NCI-H345 treated with DMSO at 0.1 percent for 48 hours (cell line): Measurements from ENCODE around the gene CACNA1D.

Experiments
- DNase-seq: peaks from one replicate; lab custom pipeline; 2025; ENCODE audit not compliant: unreplicated experiment; lab: John Stamatoyannopoulos, UW

The CACNA1D gene

DNA sequence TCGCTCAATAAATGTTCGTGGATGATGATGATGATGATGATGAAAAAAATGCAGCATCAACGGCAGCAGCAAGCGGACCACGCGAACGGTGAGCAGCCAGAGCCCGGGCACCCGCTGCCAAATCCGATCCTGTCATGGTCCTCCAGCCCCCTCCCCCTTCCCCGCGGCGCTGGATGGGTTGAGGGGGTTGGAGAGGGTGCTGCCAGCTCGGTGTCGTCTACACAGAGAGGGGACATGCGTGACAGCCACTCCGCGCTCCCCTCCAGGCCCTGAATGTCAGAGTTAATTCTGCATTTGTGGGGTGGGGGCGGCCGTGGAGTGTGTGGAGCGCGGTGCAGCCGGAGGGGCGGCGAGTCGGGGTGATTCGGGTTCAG, 722 bp downstream of the CACNA1D start:
- DNase-seq = no peak

DNA sequence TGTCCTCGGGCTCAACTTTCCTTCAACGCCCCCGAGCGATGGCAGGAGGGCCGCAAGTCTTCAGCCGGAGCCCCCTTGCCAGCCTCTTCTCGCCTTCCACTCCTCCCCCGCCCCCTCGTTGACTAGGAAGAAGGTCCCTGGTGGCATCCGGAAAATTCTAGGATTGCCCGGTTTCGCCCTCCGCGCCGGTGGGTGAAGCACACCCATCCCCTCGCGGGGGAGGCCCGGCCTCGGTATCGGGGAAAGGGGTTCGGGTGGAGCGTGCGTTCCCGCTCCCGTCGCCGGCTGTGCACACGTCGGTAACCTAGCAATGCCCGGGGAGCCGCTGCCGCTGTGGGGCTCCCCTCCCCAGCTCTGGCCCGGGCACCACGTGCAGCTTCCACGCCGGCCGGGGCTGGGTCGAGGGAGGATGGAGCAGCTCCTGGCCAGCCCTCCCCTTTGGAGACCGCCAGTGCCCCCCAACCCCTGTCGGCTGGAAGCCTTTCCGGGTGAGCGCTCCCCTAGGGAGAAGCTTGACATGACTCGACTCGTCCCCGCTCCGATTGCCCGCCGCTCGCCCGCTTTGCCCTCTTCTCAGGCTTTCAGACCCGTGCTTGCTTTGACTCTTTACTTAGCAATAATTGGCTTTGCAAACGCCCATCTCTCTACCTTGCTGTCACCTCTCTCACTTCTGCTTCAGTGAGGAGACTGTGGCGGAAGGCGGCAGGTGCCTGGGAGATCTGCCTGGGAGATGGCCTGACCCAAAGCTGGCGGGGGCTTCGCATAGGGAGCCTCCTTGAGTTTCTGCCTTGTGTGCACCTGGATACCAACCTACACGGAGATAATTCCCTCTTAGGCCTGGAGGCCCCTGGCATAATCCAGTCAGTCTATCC, 1.3 kb downstream of the CACNA1D start:
- peak; percentile 22 for DNase-seq

DNA sequence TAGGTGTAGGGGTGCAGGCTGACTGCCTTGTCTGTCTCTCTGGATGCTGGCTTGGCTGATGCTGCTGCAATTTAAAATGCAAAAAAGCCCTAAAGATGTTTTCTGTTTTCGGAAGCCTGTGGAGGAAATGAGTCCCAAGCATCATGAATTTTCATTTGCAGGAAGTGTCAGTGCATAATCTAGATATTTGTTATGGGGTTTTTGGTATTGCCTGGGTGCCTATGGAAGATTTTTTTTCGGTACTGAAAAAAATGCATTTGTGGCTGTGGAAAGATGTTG, 1.9 kb downstream of the CACNA1D start:
- no peak for DNase-seq

DNA sequence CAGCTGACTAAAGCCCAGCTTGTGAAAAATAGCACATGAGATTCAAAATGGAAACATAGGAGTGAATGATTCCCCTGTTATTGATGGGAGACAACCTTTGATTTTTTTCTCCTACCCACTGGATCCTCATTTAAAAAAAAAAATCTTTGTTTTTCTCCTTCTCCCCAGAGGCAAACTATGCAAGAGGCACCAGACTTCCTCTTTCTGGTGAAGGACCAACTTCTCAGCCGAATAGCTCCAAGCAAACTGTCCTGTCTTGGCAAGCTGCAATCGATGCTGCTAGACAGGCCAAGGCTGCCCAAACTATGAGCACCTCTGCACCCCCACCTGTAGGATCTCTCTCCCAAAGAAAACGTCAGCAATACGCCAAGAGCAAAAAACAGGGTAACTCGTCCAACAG, 2.6 kb downstream of the CACNA1D start:
- no peak for DNase-seq

DNA sequence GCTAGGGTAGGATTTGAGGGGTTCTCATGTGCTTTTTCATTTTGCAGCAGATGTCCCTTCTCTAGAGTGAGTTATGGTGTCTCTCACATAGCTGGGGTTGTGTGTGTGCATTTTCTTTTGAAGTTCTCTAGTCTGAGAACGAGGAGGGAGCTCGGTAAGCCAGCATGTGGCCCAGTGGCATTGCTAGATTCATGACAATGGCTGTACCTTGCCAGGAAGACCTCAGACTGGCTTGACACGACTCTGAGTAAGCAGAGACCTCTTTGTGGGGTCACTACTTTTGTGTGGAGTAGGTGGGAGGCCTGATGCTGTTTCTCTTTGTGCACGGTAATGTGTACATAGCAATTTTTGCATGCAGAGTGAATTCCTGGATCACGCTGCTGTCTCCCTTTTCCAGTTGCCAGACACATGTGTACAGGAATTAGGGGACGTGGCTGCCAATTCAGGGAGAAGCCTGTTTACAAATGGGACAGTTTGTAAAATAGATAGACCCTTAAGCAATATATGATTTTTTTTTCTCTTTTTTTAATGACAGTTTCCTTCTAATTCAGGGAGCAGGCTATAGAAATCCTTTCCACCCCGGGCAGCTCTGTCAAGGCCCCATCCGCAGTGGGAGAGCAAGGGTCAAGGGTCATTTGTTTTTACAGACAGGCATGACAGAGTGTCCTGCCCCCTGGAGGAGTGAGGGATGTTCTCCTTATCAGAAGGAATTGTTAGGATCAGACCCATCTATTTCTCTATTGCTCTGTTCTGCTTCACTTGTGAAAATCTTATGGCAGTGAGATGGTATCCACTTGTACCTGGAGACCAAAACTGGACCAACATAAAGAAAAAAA, 4.6 kb downstream of the CACNA1D start:
- DNase-seq = no peak

DNA sequence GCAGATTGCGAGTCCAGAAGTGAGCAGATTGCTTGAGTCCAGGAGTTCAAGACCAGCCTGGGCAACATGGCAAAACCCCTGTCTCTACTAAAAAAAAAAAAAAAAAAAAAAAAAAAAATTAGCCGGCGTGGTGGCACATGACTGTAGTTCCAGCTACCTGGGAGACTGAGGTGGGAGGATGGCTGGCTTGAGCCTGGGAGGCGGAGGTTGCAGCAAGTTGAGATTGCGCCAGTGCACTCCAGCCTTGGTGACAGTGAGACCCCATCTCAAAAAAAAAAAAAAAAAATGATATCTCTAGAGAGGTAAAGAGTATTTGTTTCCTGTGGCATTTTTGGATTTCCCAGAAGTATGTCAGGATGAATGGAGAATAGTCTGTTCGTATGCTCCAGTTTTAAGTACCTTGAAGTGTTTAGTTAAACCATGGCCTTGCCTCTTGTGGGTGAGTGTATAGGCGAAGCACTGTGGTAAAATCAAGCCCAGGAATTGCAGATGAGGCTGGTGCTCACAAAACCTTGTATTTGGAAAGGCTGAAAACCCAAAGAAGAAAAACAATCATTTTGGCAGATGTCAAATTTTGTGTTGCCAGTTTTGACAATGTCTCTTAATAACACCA, 5.9 kb downstream of the CACNA1D start:
- DNase-seq = no peak

DNA sequence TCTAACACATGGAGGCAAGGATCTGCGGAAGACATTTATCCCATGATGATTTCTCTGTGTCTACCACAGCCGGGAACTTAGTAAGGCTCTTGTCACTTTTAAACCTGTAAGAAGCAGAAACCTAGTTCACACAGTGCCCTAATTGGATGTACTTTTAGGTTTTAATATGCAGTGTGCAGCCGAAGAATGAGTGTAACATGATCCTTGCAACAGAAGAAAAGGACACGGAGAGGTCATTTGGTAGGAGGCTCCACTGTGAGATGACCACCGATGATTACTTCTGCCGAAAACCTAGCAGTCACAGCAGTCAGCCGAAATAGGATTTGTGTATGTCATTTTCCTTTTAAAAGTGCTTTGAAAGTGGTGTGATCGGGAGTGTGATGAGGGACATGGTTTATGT, 6.8 kb downstream of the CACNA1D start:
- no peak for DNase-seq

DNA sequence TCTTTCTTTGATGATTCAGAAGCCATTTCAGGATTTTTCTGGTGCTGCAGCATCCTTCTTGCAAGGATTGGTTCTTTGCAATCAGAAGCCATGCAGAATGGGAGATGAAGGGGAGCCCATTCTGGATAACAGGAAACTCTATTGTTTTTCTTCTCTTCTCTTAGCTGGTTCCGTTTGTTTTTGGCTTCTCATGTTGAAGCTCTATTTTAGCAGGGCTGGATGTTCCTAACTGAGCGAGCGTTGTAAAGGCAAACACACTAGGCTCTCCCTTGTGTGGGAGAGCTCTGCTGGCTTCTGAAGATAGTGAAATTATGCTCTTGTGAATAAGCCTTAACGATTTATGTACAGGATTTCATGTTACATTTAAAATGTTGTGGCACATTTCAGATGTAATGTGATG, 8.3 kb downstream of the CACNA1D start:
- DNase-seq = no peak

DNA sequence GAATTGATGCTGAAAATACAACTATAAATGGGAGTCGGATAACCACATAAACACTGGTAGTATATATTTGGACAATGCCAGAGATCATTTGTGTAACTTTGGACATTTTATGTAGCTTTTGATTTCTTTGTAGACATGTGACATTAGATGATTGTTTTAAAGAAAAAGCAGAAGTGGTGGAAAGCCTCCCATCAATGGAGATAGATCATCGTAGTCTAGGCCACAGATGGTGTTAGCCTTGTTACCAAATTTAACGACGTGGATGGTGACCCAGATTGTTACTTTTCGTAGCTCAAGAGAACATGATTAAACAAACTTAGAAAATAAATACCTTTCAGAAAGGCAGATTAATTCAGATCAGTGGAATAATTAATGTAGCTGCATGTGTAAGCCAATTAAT, 8.8 kb downstream of the CACNA1D start:
- no peak for DNase-seq

DNA sequence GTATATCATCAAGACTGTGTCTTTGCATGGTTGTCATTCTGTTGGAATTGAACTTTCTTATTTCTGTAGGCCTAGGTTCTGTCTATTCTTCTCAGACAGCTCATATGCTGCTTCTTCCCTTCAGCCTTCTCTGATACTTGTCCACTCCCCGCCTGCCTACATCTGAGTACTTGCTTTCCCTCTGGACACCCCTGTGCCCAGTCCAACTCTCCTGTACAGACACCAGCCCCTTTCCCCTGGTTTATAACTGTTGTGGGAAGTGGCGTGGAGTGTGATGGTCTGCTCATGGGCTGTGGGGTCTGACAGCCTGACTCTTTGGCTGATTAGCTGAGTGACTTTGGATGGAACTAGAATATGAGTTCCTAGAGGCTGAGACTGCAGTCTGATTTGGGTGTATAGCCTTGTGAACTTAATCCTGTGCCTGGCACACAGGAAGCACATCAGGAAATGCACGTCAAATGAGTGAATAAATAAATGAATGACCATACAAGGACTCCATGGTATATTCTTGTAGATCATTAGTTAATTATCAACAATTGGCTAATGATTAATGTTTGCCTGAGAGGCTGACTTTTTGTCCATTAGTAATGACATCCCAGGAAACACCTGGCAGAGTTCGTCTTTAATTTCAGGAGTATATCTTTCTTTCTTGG, 11.8 kb downstream of the CACNA1D start:
- no peak for DNase-seq

DNA sequence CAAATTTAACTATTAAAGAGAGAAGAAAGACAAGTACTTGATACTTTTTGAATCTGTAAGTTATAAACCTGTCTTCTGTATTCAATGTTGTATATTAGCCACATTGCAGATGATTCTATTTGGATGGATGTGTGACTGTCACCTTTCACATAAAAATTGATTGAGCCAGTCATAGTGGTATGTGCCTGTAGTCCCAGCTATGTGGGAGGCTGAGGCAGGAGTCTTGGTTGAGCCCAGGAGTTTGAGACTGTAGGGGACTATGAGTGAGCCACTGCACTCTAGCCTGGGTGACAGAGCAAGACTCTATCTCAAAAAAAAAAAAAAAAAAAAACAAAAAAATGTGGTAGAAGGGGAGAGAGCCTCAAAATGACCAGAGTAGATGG, 12.3 kb downstream of the CACNA1D start:
- no peak for DNase-seq

DNA sequence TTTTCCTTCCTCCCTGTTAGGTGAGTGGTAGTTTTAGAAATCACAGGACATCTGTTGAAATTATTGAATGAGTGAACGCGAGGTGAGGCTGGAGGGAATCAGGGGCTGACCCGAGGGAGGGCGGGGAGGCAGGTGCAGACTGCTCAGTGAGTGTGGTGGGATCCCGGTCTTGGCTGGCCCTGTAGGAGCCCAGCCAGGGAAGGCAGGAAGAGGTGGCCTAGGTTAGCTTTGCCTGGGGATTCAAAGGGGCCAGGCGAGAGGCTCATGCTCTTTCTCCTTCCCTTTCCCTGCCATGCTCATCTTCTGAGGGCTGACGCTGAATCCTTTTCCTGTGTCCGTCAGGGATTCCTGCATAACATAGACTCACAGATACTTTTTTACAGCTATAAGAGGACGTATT, 15.1 kb downstream of the CACNA1D start:
- no peak for DNase-seq

DNA sequence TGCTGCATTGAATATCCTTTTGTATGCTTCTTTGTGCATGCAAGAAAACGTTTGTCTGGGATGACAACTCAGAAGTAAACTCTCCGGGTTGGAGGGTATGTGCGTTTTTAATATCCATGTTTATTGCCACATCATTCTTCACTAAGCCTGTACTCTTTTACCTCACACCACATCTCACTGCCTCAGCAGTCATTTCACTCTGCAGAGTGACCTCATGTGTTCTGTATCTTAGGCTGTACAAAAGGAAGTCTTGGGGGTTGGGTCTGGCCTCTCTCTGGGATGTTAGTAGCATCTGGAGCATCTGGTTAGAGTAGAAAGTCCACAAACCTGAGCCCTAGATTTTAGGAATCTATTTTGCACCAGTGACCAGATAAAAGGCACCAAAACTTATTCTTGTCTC, 16.1 kb downstream of the CACNA1D start:
- DNase-seq = no peak

DNA sequence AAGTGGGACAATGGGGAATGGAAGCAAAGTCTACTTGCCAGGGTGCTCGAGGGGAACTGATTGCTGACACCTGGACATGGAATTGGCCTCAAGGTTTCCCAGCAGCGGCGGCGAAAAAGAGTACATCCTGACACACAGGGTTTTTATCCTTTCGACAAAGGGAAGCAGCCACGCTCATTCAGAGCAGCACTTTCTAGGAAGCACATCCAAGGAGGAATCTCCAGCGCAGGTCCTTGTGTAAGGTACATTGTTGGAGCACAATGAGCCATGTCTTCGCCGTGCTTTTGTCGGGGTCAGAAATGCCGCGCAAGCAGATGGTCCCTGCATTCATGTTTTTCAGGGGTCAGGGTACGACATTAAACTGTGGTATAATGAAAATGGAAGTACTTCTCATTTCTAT, 16.8 kb downstream of the CACNA1D start:
- DNase-seq = no peak

DNA sequence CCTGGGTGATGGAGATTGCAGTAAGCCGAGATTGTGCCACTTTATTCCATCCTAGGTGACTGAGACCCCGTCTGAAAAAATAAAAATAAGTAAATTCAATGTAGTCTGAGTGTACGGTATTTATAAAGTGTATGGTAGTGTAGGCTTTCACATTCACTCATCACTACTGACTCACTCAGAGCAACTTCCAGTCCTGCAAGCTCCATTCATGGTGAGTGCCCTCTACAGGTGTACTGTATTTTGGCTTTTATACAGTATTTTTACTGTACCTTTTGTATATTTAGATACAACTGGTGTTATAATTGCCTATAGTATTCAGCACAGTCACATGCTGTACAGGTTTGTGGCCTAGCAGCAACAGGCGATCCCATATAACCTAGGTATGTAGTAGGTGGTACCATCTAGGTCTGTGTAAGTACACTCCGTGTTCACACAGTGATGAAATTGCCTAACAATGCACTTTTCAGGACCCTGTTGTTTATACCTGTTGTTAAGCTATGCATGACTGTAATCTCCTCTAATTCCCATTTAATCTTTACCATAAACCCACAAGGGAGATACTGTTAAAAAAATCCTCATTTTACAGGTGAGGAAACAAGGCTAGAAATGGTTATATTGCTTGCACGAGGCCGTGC, 19.3 kb downstream of the CACNA1D start:
- DNase-seq = no peak

DNA sequence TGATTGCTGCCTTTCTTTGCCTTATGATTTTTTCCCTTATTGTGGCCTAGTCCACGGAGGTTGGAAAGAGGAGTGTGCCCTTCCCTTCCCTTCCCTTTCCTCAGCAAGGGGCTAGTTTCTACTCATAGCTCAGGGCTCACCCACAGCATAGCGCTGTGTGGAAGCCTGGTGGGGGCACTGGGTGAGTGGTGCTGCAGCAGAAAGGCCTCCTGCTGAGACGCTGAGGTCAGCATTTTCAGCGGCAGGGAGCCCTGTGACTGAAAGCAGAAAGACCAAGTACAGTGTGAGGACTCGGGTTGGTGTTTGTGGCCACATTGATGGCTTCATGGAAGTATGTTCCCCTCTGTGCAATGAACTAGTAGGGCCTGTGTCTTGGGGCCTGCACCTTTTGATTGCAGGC, 21.9 kb downstream of the CACNA1D start:
- DNase-seq = no peak

DNA sequence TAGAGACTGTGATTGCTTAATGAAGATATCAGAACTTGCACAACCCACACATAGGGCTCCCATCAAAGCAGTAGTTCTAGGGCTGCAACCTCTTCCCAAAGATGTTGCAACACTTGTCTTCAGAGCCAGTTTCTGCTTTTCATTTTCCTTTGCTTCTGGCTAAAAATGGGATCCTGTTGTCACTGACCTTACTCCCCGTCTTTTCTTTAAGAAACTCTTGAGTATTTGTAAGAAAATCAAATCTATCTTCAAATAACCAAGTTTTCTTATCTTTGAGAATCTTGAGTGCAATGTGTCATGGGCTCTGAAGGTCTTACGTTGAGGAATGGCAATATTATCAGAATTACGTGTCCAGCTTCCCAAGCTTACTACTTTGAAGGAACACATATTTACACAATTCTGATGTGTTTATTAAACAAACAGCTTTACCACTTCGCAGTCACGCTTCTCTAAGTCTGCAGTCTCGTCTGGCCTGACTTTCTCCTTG, 24.1 kb downstream of the CACNA1D start:
- no peak for DNase-seq

DNA sequence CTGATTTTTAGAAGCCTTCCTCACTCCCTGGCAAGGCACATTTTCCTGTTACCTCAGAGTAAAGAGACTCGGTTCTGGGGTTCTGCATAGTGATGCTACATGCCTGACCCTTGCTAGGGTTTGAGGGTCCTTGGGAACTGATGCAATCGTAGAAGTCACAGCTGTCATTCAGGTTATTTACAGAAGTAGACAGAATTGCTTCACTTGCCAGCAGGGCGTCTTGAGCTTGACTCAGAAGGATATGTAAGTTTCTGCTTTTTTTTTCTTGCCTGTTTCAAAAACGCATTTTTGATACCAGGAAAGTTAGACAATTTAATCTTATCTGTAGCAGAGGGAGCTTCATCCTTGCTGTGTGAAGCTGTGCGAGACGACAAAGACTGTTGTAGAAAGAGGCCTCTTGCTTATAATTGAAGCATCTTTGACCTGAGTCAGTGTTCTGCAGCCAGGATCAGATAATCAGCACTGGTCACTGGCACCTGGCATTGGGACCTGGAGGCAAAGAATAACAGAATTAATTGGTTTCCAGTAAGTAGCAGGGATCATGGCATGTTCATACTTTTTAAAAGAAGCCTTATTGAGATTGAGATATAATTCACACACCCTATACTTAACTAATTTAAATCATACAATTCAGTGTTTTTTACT, 24.8 kb downstream of the CACNA1D start:
- no peak for DNase-seq

DNA sequence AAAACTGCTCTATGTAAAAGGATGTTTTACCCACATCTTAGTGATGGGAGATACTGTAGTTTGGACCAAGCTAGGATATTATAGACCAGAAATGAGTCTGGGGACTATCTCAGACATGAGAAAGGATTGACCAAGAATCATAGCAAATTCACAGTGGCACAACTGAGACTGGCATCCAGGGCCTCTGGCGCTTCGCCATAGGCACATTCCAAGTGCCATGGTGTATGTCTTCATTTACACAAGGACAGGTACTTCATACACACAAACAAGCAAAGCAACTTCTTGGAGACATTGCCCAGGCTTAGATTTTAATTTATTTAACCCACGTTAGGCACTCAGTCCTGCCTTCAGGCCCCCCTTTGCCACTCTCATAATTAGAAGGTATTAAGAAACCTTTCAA, 28.9 kb downstream of the CACNA1D start:
- DNase-seq = no peak

DNA sequence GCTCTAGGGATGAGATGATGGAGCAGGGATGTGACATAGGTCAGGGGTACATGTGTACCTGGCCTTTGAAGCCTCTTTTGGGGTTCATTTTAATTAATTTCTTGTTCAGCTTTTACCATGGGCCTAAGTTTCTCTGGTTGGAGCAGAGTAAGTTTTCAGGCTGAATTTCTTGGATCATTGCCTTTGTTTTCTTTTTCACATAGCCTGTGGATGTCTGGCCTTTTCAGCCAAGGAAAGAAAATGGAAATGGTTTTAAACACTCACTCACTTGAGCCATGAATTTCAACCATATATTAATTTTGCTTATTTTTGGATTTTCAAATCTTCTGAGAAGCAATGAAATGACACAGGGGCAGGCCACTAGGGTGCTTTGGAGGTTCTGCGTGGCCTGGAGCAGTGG, 30.2 kb downstream of the CACNA1D start:
- DNase-seq = no peak
